NCI-H1417 treated with DMSO at 0.1 percent for 48 hours (cell line): ENCODE results near the gene IGFBP5.

Experiments
- DNase-seq: peaks from one replicate; lab custom pipeline; 2025; lab: John Stamatoyannopoulos, UW

The IGFBP5 gene

GRCh38 chr2:216687646-216688045, 7.7 kb downstream of the IGFBP5 start:
- no peak for DNase-seq

GRCh38 chr2:216687111-216687510, 8.2 kb downstream of the IGFBP5 start:
- no peak for DNase-seq

- no peak for DNase-seq
These were observed 9.9 kb downstream of the IGFBP5 start for GRCh38 chr2:216685327-216685875.

- DNase-seq = no peak
These were observed 11.5 kb downstream of the IGFBP5 start for GRCh38 chr2:216683846-216684245.

- DNase-seq = no peak
These were observed 13.7 kb downstream of the IGFBP5 start for GRCh38 chr2:216681683-216682082.

- DNase-seq = no peak
These were observed 14.3 kb downstream of the IGFBP5 start for GRCh38 chr2:216680951-216681629.

GRCh38 chr2:216679658-216680024, 15.7 kb downstream of the IGFBP5 start:
- DNase-seq = no peak

- no peak for DNase-seq
These were observed 16.3 kb downstream of the IGFBP5 start for GRCh38 chr2:216678813-216679657.

GRCh38 chr2:216678098-216678465, 17.3 kb downstream of the IGFBP5 start:
- DNase-seq = no peak

- DNase-seq = no peak
These were observed 17.8 kb downstream of the IGFBP5 start for GRCh38 chr2:216677439-216678097.

- no peak for DNase-seq
These were observed 18.7 kb downstream of the IGFBP5 start for GRCh38 chr2:216676630-216677029.

GRCh38 chr2:216674376-216674775, 21.0 kb downstream of the IGFBP5 start:
- no peak for DNase-seq

GRCh38 chr2:216673609-216674008, 21.7 kb downstream of the IGFBP5 start:
- no peak for DNase-seq

- DNase-seq = no peak
These were observed 22.3 kb downstream of the IGFBP5 start for GRCh38 chr2:216673021-216673420.

- DNase-seq = no peak
These were observed 22.9 kb downstream of the IGFBP5 start for GRCh38 chr2:216672466-216672865.

- DNase-seq = no peak
These were observed 23.5 kb downstream of the IGFBP5 start for GRCh38 chr2:216671791-216672343.

- DNase-seq = no peak
These were observed 24.3 kb downstream of the IGFBP5 start for GRCh38 chr2:216671081-216671411.

GRCh38 chr2:216670266-216671080, 24.9 kb downstream of the IGFBP5 start:
- no peak for DNase-seq

- DNase-seq = no peak
These were observed 28.7 kb downstream of the IGFBP5 start for GRCh38 chr2:216666461-216667233.

- peak; percentile 11 for DNase-seq
These were observed 29.6 kb downstream of the IGFBP5 start for GRCh38 chr2:216665717-216666116.

GRCh38 chr2:216665242-216665641, 30.1 kb downstream of the IGFBP5 start:
- DNase-seq = no peak
